Adrenal gland (tissue), 5 donors: Measurements from ENCODE around the gene NECAB3.

ENCODE experiments used
- POLR2A ChIP-seq, 2 donors: fragments of 450-650 bp; IDR thresholded peaks; one replicate each; pipeline ENCODE4 v1.6.1; 2017; ENCODE audit warnings: antibody characterized with exemption in 2 of 2, mild to moderate bottlenecking in 2 of 2, moderate library complexity in 1 of 2
- TF ChIP-seq, protein P1 (sequence below), 6 experiments: fragments of 450-650 bp in 4 of 6; fragments of 200-600 bp in 2 of 6; sonication (generic) in 1 of 6; IDR thresholded peaks; 1 replicate in 5 of 6; 2 replicates in 1 of 6; pipeline versions ENCODE4 v1.5.1 to v1.8.0; 2016 to 2021; ENCODE audit warnings: antibody characterized with exemption in 6 of 6, mild to moderate bottlenecking in 2 of 6, moderate library complexity in 1 of 6
- donor health status: DM: no; HTN: no; CAD: no.

- TF ChIP-seq, protein P1, sequence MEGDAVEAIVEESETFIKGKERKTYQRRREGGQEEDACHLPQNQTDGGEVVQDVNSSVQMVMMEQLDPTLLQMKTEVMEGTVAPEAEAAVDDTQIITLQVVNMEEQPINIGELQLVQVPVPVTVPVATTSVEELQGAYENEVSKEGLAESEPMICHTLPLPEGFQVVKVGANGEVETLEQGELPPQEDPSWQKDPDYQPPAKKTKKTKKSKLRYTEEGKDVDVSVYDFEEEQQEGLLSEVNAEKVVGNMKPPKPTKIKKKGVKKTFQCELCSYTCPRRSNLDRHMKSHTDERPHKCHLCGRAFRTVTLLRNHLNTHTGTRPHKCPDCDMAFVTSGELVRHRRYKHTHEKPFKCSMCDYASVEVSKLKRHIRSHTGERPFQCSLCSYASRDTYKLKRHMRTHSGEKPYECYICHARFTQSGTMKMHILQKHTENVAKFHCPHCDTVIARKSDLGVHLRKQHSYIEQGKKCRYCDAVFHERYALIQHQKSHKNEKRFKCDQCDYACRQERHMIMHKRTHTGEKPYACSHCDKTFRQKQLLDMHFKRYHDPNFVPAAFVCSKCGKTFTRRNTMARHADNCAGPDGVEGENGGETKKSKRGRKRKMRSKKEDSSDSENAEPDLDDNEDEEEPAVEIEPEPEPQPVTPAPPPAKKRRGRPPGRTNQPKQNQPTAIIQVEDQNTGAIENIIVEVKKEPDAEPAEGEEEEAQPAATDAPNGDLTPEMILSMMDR (IDR thresholded peaks at IDR 0.05), result no peak
- TF ChIP-seq POLR2A (IDR thresholded peaks at IDR 0.05), result no peak
These were observed 19.1 kb downstream of the NECAB3 start for GRCh38 chr20:33655164-33655563.
